EL (cell line): Measurements from ENCODE around the gene CYB5R2.
A peak's percentile ranks its signal among the peaks of the same experiment; 100 is the strongest.
"Not testable (repeated sequence)": the region's sequence is repeated elsewhere in the genome, so short reads cannot be mapped to it uniquely, and the experiment has no call there.

Experiments
- DNase-seq: peaks from one replicate; pipeline ENCODE4 v3.0.0-alpha.2; 2016

Gene CYB5R2

DNA sequence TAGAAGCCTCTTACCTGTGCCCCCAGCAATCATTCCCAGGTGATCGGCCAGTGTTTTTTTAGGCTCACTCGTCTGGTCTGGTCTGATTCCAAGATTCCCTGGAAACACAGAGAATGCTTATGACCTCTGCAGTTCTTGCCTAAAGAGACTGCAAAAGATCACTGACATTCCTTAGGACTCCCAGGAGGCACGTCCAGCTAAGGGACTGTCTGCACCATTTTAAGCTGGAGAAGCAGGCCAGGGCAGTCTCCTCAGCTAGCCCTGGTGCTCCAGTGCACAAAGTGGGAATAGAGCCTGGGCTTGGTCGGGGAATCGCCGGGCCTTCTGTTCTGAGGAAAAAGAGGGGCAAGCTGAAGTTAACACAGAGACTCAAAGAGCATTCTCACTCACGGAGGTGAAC lies 4.8 kb downstream of the CYB5R2 start:
- DNase-seq: no peak

DNA sequence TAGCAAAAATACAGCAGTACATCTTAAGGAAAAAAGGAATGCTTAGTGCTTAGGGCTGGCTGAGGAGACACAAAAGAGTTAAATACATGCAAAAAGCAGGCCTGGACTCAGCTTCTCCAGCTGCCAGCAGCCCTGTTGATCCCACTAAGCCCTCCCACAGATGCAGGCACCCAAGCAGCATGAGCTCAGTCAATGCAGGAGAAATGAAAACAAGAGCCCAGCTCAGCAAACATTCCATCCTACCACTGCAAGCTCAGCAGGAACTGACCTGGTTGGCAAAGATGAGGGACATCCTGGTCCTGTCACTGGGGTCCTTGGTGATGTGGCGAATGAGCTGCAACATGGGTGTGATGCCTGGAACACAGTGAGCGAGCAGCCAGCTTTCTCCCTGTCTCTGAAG lies 5.8 kb downstream of the CYB5R2 start:
- no peak for DNase-seq

- DNase-seq: no peak
These were observed 6.9 kb downstream of the CYB5R2 start for GRCh38 chr11:7666292-7666866.

DNA sequence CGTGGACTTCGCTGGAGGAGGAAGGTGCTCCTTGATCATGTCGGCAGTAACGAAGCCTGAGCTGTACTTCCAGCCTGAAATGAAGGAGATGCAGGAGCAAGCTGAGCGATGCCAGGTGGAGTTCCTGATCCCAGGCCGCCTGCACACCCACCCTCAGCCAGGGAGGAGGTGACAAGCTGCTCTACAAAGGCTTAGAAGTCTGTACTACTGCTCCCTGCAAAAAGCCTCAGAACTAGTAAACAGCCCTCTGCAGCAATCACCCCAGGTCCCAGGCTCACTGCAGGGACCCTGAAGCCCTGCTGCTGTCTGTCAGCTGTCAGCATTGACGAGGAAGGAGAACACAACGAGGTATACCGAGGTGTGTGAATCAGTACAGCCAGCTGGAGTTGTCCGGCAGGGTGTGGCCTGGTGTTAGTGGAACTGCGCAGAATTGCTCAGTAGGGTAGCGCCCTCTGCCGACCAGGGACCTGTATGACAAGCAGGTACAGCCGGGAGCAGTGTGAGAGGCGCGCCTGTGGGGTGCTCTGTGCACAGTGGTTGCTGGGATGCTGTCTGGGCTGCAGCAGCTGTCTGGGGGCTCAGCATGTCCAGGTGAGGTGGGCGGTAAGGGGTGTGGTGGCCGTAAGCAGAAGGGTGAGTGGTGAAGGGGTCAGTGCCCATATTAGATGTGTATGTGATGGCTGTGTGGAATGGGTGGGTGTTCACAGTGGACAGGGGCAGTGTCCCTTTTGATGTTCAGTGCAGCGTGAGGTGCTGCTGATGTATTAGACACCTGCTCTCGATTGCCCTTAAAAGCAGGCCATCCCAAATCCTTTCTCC lies 7.6 kb downstream of the CYB5R2 start:
- DNase-seq: peak; percentile 65

DNA sequence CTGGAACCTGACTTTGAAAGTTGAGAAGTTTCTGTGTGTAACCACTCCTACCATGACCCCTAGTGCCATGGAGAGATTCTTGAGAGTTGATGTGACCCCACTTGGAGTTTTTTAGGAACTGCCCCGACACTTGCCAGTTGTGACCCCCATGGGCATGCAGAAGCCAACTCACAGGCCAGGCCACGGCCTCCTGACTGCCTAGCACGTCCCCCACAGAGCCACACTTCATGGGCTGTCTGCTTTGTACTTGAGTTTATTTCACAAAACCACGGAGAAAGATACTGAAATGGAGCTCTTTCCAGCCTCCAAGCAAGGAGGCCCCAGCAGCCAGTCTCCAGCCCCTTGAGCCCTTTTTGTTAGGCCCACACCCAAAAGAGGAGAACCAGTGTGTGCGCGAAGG lies 8.4 kb downstream of the CYB5R2 start:
- DNase-seq: no peak

DNA sequence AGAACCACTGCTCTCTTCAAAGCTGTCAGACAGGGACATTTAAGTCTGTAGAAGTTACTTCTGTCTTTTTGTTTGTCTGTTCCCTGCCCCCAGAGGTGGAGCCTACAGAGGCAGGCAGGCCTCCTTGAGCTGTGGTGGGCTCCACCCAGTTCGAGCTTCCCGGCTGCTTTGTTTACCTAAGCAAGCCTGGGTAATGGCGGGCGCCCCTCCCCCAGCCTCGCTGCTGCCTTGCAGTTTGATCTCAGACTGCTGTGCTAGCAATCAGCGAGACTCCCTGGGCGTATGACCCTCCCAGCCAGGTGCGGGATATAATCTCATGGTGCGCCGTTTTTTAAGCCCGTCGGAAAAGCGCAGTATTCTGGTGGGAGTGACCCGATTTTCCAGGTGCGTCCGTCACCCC lies 9.8 kb downstream of the CYB5R2 start:
- not testable (repeated sequence) for DNase-seq

DNA sequence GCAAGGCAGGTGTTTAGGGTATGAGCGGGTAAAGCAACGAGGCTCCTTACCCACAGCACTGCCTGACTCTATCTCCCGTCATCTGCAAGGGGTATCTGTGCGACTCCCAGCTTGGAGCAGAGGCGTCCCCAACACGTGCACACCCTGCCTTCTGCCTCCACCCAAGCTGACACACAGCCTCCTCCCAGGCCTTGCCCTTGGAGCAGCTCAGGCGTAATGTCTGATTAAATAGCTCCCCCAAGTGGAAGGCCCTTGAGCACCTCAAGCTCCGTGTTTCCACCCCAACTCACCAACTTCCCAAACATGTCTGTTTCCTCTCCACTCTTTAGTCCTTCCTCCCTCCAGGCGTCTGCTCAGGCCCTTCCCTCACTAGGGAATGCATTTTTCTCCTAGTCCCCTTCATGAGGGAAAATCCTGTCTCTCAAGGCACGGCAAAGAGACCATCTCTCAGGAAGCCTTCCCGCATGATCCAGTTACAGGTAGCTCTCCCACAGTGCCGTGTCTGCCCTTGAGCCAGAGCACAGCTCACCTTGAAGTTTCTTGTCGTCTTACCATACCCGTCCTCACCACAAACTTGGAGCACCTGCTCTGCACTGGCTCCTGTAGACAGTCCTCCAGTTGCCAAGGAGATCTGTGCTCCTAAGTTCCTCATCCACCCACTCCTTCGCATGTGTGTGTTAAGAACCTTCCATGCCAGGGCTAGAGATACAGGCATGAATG lies 15.8 kb downstream of the CYB5R2 start:
- DNase-seq: peak; percentile 67

DNA sequence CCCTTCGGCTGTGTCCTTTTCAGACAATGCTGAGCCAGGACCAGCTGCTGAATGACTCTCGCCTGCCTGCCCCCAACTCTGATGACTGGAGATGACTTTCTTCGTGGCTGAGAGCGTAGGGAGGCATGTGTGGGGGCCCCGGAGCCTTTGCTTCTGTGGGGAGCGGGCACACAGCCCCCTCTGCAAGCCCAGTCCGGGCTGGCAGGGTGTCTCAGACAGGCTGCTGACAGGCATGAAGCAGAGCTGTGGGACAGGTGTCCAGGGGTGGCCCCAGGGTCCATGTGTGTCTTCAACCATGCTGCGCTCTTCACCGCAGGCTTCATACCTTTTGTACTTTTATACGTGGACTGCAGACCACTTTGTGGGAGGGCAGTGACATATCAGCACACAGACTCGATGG lies 16.6 kb downstream of the CYB5R2 start:
- no peak for DNase-seq

DNA sequence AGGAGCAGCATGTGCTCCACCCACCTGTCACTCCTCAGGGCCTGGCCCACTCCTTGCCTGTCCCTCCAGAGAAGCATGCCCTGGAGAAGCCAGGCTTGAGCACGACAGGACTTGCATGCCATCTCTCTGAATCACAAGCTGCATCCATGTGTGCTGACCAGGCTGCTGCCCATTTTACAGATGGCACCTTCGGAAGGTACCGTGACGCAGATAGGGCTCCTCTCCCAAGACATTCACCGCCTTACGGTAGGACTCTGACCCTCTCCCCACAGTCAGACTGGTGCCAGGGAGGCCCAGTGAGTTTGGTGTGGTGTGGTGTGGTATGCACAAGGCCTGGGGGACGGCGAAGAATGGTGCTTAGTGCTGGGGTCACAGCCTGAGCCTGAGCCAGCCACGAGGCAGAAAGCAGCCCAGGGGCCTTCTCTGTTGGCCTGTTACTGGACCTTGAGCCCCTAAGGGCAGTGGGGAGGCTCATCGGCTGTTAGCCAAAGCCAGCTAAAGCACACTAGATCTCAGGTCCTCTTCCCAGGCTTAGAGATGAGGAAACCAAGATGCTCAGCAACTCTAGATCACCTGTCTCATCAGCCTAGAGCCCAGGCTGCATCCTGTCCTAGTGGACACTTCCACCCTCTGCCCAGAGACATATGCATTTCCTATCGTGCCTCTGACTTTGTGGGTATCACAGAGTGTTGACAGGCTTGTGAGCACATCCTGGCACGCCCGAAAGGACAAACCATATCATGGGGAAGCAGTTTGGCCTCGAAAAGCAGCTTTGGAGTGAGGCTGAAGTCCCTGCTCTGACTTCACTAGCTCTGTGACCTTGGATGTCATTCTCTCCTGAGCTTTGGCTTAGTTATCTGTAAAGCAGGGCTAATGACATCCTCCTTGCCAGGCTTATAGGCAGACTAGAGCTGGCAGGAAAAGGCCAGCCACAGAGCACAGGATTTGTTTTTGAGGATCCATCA lies 17.8 kb downstream of the CYB5R2 start:
- peak; percentile 28 for DNase-seq

GRCh38 chr11:7654195-7654705 lies 19.1 kb downstream of the CYB5R2 start:
- no peak for DNase-seq

DNA sequence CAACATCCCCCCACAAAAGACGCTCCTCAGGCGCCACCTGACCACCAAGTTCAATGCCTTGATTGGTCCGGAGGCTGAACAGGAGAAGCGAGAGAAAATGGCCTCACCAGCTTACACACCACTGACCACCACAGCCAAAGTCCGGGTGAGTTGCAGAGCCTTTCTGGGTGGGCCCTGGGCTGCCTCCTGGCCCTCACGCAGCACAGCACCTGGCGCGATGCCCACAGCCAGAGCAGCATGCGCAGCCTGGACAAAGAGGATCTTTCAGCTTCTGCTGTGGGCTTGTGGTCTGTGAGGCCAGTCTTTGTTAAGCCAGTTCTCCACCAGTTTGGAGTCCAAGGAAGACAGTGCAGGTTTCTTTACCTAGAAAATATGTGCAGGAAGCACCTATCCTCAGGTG lies 21.6 kb downstream of the CYB5R2 start:
- DNase-seq: no peak

DNA sequence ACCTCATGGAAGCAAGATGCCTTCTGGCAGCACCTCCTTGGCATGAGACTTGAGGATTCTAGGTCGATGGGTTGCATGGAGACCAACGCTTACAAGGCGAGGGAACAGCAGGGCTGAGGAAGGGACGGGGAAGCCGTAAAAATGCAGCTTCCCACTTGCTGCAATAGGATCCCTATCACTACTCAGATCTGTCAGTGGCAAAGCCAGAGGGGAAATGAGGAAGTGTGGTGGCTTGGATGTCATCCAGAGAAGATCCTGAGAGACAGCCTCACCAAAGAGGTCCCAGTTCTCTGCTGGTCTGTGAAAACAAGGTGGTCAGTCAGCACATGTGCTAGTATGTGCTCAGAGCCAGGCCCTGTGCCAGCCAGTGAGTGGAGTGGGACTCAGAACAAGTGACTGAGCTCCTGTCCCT lies 22.2 kb downstream of the CYB5R2 start:
- peak; percentile 75 for DNase-seq

GRCh38 chr11:7648264-7648663 lies 25.0 kb downstream of the CYB5R2 start:
- DNase-seq: no peak

- DNase-seq: no peak
These were observed 26.4 kb downstream of the CYB5R2 start for GRCh38 chr11:7646866-7647265.

DNA sequence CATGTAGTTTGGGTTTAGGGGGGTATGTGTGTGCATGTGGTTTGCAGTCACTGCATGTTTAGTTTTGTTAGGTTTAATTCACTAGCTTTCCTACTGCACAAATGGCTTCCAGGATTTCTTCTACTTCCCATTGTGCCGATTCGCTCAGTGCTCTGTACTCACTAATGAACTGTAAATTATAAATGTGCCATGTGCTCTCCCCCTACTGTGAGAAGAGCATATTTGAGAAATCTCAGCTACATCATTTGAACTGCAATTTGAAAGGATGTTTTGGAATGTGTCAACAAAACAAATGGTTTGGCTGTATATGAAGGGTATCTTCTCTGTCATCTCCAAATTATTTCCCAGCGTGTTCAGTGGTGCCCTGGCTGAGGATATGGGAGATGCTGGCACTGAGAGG lies 28.1 kb downstream of the CYB5R2 start:
- DNase-seq: no peak

DNA sequence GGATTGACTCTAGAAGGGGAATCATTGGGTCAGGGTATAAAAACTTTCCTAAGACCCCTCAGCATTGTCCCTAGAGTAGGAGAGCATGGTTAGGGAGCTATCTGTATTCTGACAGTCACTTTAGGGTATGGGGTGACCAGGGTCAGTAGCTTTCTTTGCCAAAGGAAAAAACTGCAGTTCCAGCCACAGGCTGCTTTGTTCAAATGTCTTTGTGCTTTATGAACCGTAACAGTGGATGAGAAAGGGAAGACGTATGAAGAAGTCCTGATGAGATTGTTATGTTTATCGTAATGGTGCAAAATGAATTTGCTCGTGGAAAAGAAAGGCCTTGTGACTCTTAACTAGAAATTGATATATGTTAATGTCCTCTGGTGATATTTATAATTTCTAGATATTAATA lies 30.0 kb downstream of the CYB5R2 start:
- DNase-seq: no peak

GRCh38 chr11:7642747-7643146 lies 30.6 kb downstream of the CYB5R2 start:
- no peak for DNase-seq

DNA sequence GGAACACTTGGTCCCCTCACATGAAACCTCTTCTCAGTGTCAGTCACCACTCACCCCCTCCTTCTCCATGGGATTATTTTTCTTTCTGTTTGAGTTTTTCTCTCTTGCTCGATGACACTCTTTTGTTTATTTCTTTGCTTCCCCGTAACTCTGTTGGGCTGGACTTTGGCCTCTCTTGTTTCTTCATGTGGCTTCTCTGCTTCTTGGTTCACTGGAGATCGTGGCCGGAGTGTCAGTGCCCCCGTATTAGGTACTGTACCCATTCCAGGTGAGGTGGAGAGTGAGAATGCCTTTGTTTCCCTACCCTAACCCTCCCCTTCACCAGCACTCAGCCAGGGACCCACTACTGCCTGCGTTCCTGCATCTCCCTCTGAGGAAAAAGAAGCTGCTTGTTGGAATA lies 32.5 kb downstream of the CYB5R2 start:
- DNase-seq: no peak

DNA sequence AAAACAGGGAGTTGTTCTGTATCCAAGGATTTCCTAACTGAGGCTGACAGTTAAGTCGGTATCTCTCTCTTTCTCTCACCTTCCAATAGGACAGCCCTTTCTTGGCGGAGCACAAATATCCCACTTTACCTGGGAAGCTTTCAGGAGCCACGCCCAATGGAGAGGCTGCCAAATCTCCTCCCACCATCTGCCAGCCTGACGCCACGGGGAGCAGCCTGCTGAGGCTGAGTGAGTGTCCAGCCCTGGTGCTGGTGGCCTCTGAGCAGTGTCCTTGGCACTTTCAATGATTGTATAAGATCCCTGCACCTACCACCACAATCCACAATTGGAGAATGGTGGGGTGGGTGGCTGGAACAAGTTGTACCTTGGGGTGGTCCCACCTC lies 33.7 kb downstream of the CYB5R2 start:
- DNase-seq: no peak

DNA sequence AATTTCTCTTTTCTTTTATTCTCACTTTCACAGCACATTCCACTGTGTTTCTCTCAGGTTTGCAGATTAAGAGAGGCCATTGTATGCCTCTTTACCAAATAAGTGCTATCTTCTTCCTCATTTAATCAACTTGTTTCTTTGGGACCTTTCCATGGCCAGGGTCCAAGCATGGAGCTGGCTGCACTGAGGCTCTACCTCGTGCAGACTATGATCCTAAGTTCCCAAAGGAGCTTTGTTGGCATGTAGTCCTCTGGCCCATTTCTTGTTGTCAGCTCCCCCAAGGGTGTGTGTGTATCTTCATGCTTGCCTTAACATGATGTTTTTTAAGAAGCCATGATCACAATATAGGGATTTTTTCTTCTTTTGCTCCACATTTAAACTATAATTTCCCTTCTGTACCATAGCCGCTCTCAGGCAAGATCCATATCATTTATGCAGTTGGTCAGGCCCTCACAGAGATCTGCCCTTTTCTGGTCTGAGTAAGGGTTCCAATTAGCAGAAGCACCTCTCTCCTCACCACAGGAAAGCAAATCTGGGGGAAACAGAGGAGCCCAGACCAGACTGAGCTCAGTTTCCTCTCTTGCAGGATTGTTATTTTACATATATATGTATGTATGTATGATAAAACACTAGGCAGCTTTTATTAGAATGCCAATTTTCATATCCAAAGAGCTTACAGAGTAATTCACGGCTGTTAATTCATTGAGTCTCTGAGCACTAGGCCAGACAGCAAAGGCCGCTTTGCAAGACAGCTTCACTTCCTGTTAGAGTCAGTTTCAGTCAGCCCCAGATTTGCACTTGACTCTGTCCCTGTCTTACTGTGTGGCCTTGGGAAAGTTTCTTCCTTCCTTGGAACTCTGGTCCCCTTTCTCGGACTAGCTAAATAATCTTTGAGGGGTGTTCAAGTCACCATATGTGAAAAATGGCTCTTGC lies 34.3 kb downstream of the CYB5R2 start:
- no peak for DNase-seq

GRCh38 chr11:7637447-7638157 lies 35.7 kb downstream of the CYB5R2 start:
- DNase-seq: peak; percentile 75
